BLaER1 treated with 17β-estradiol and CSF1 and Interleukin-3, amounts not matched to agents 10 nM and 100 nM (cell line): ENCODE data around the gene HELZ.

Source experiments
- H3K27ac ChIP-seq, 11 experiments: shearing (Covaris generic); formaldehyde crosslinking; 2 replicates each; pipeline ENCODE4 v1.8.1; 2022
- H3K27me3 ChIP-seq, 11 experiments: shearing (Covaris generic); formaldehyde crosslinking; 2 replicates each; pipeline ENCODE4 v1.8.1; 2022
- H3K36me3 ChIP-seq, 11 experiments: shearing (Covaris generic); formaldehyde crosslinking; 2 replicates each; pipeline ENCODE4 v1.8.1; 2022
- H3K4me1 ChIP-seq, 10 experiments: shearing (Covaris generic); formaldehyde crosslinking; 2 replicates each; pipeline ENCODE4 v1.8.1; 2022
- H3K4me2 ChIP-seq, 11 experiments: shearing (Covaris generic); formaldehyde crosslinking; 2 replicates each; pipeline ENCODE4 v1.8.1; 2022
- H3K4me3 ChIP-seq, 10 experiments: shearing (Covaris generic); formaldehyde crosslinking; 2 replicates each; pipeline ENCODE4 v1.8.1; 2022
- H3K9ac ChIP-seq, 11 experiments: shearing (Covaris generic); formaldehyde crosslinking; 2 replicates each; pipeline ENCODE4 v1.8.1; 2022
- H3K9me3 ChIP-seq, 11 experiments: shearing (Covaris generic); formaldehyde crosslinking; replicated peaks in 1 of 11; 2 replicates each; pipeline ENCODE4 v1.8.1; 2022
- H4K20me1 ChIP-seq, 11 experiments: shearing (Covaris generic); formaldehyde crosslinking; 2 replicates each; pipeline ENCODE4 v1.8.1; 2022
- Cebpa-rat ChIP-seq, 11 experiments: shearing (Covaris generic); IDR thresholded peaks; 2 replicates each; pipeline ENCODE4 v1.8.1; 2022

HELZ gene

GRCh38 chr17:67181825-67182224, 63.2 kb downstream of the HELZ start:
- Histone ChIP-seq H3K4me1 (no peaks in the 10 kb centered on the region), H3K9ac (no peak overlapping the region), H3K9me3 (no peaks in the 10 kb centered on the region), H3K4me2 (no peak overlapping the region), H3K36me3 (peaks cover 36 to 93% (median 64%) of the 10 kb centered on the region in 11 experiments), H4K20me1 (peaks cover 0 to 95% (median 0%) of the 10 kb centered on the region in 11 experiments; a peak in 5 of 22 replicates), H3K27me3 (no peaks in the 10 kb centered on the region), H3K27ac (no peak overlapping the region), H3K4me3 (no peak overlapping the region)
- TF ChIP-seq Cebpa-rat (IDR thresholded peaks at IDR 0.05): no peak

- H3K9me3 ChIP-seq: no peaks in the 10 kb centered on the region
- peaks cover 0 to 95% (median 0%) of the 10 kb centered on the region in 11 experiments; a peak in 6 of 22 replicates for H4K20me1 ChIP-seq
- no peak overlapping the region for H3K9ac ChIP-seq
- no peak overlapping the region for H3K4me3 ChIP-seq
- no peak overlapping the region for H3K4me2 ChIP-seq
- no peak for TF ChIP-seq Cebpa-rat (IDR thresholded peaks at IDR 0.05)
- H3K27me3 ChIP-seq: no peaks in the 10 kb centered on the region
- H3K4me1 ChIP-seq: no peaks in the 10 kb centered on the region
- no peak overlapping the region for H3K27ac ChIP-seq
- peaks cover 49 to 93% (median 68%) of the 10 kb centered on the region in 11 experiments for H3K36me3 ChIP-seq
Observed at GRCh38 chr17:67180275-67180674, 64.7 kb downstream of the HELZ start.

GRCh38 chr17:67178555-67178954, 66.4 kb downstream of the HELZ start:
- Histone ChIP-seq H3K27ac (no peak overlapping the region), H3K4me1 (peaks cover 0 to 3% (median 0%) of the 10 kb centered on the region in 10 experiments; a peak in 3 of 20 replicates), H3K4me3 (no peak overlapping the region), H3K9me3 (no peaks in the 10 kb centered on the region), H3K4me2 (no peak overlapping the region), H3K36me3 (peaks cover 56 to 97% (median 75%) of the 10 kb centered on the region in 11 experiments), H4K20me1 (peaks cover 0 to 95% (median 0%) of the 10 kb centered on the region in 11 experiments; a peak in 5 of 22 replicates), H3K27me3 (no peaks in the 10 kb centered on the region), H3K9ac (no peak overlapping the region)
- no peak for TF ChIP-seq Cebpa-rat (IDR thresholded peaks at IDR 0.05)

- H4K20me1 ChIP-seq: peaks cover 0 to 93% (median 0%) of the 10 kb centered on the region in 11 experiments; a peak in 5 of 22 replicates
- no peaks in the 10 kb centered on the region for H3K9me3 ChIP-seq
- H3K4me1 ChIP-seq: peaks cover 0 to 8% (median 0%) of the 10 kb centered on the region in 10 experiments; a peak in 6 of 20 replicates
- peaks cover 57 to 100% (median 79%) of the 10 kb centered on the region in 11 experiments for H3K36me3 ChIP-seq
- no peak overlapping the region for H3K27ac ChIP-seq
- no peak overlapping the region for H3K9ac ChIP-seq
- no peak overlapping the region for H3K4me2 ChIP-seq
- no peaks in the 10 kb centered on the region for H3K27me3 ChIP-seq
- TF ChIP-seq Cebpa-rat (IDR thresholded peaks at IDR 0.05): no peak
- H3K4me3 ChIP-seq: no peak overlapping the region
Observed at GRCh38 chr17:67177732-67178131, 67.3 kb downstream of the HELZ start.

- Histone ChIP-seq H4K20me1 (peaks cover 0 to 93% (median 0%) of the 10 kb centered on the region in 11 experiments; a peak in 5 of 22 replicates), H3K4me3 (no peak overlapping the region), H3K27ac (no peak overlapping the region), H3K9me3 (no peaks in the 10 kb centered on the region), H3K27me3 (no peaks in the 10 kb centered on the region), H3K9ac (no peak overlapping the region), H3K4me2 (no peak overlapping the region), H3K4me1 (peaks cover 0 to 30% (median 6%) of the 10 kb centered on the region in 10 experiments; a peak in 10 of 20 replicates), H3K36me3 (peaks cover 64 to 100% (median 86%) of the 10 kb centered on the region in 11 experiments)
- TF ChIP-seq Cebpa-rat (IDR thresholded peaks at IDR 0.05): no peak
Observed at GRCh38 chr17:67174190-67174589, 70.8 kb downstream of the HELZ start.

- H4K20me1 ChIP-seq: peaks cover 0 to 79% (median 0%) of the 10 kb centered on the region in 11 experiments; a peak in 5 of 22 replicates
Observed at GRCh38 chr17:67171560-67171959, 73.4 kb downstream of the HELZ start.

GRCh38 chr17:67168496-67168895, 76.5 kb downstream of the HELZ start:
- no peak for TF ChIP-seq Cebpa-rat (IDR thresholded peaks at IDR 0.05)
- H3K4me3 ChIP-seq: no peak overlapping the region
- peaks cover 0 to 71% (median 26%) of the 10 kb centered on the region in 10 experiments; a peak in 13 of 20 replicates for H3K4me1 ChIP-seq
- no peaks in the 10 kb centered on the region for H3K9me3 ChIP-seq
- no peak overlapping the region for H3K27ac ChIP-seq
- H3K9ac ChIP-seq: no peak overlapping the region
- no peak overlapping the region for H3K4me2 ChIP-seq
- no peaks in the 10 kb centered on the region for H3K27me3 ChIP-seq
- peaks cover 67 to 100% (median 86%) of the 10 kb centered on the region in 11 experiments for H3K36me3 ChIP-seq
- peaks cover 0 to 49% (median 0%) of the 10 kb centered on the region in 11 experiments; a peak in 4 of 22 replicates for H4K20me1 ChIP-seq

More at GRCh38 chr17:67171560-67171959, 73.4 kb downstream of the HELZ start:
- no peak for TF ChIP-seq Cebpa-rat (IDR thresholded peaks at IDR 0.05)
- Histone ChIP-seq H3K27me3 (no peaks in the 10 kb centered on the region), H3K9me3 (no peaks in the 10 kb centered on the region), H3K4me3 (no peak overlapping the region), H3K9ac (no peak overlapping the region), H3K27ac (peak overlapping the region in 4 of 11 experiments; percentile 27 to 55 (median 48); a peak in 8 of 22 replicates), H3K4me1 (peaks cover 0 to 43% (median 6%) of the 10 kb centered on the region in 10 experiments; a peak in 10 of 20 replicates), H3K4me2 (peak overlapping the region in 5 of 11 experiments; percentile 1 to 62 (median 47); a peak in 8 of 22 replicates), H3K36me3 (peaks cover 73 to 100% (median 86%) of the 10 kb centered on the region in 11 experiments)

GRCh38 chr17:67165201-67165600, 79.8 kb downstream of the HELZ start:
- peak overlapping the region in 2 of 10 experiments; percentile 22 to 34; a peak in 2 of 20 replicates for H3K4me3 ChIP-seq
- H3K9ac ChIP-seq: peak overlapping the region in 5 of 11 experiments; percentile 69 to 80 (median 72); a peak in 11 of 22 replicates
- no peak for TF ChIP-seq Cebpa-rat (IDR thresholded peaks at IDR 0.05)
- peak overlapping the region in 7 of 11 experiments; percentile 60 to 96 (median 85); a peak in 14 of 22 replicates for H3K27ac ChIP-seq
- peaks cover 0 to 41% (median 0%) of the 10 kb centered on the region in 11 experiments; a peak in 3 of 22 replicates for H4K20me1 ChIP-seq
- H3K9me3 ChIP-seq: no peaks in the 10 kb centered on the region
- peaks cover 79 to 100% (median 94%) of the 10 kb centered on the region in 11 experiments for H3K36me3 ChIP-seq
- no peaks in the 10 kb centered on the region for H3K27me3 ChIP-seq
- peaks cover 0 to 64% (median 21%) of the 10 kb centered on the region in 10 experiments; a peak in 13 of 20 replicates for H3K4me1 ChIP-seq
- H3K4me2 ChIP-seq: peak overlapping the region in 6 of 11 experiments; percentile 30 to 95 (median 70); a peak in 12 of 22 replicates

GRCh38 chr17:67164302-67164701, 80.7 kb downstream of the HELZ start:
- H3K36me3 ChIP-seq: peaks cover 77 to 100% (median 89%) of the 10 kb centered on the region in 11 experiments
- H3K27ac ChIP-seq: peak overlapping the region in 7 of 11 experiments; percentile 60 to 96 (median 85); a peak in 14 of 22 replicates
- H3K4me2 ChIP-seq: peak overlapping the region in 7 of 11 experiments; percentile 30 to 95 (median 68); a peak in 13 of 22 replicates

More at GRCh38 chr17:67164302-67164701, 80.7 kb downstream of the HELZ start:
- Histone ChIP-seq H3K9ac (peak overlapping the region in 6 of 11 experiments; percentile 8 to 80 (median 71); a peak in 11 of 22 replicates), H4K20me1 (peaks cover 0 to 32% (median 0%) of the 10 kb centered on the region in 11 experiments; a peak in 2 of 22 replicates), H3K27me3 (no peaks in the 10 kb centered on the region), H3K4me3 (peak overlapping the region in 3 of 10 experiments; percentile 12 to 34 (median 18); a peak in 5 of 20 replicates), H3K9me3 (no peaks in the 10 kb centered on the region), H3K4me1 (peaks cover 0 to 64% (median 21%) of the 10 kb centered on the region in 10 experiments; a peak in 13 of 20 replicates)
- TF ChIP-seq Cebpa-rat (IDR thresholded peaks at IDR 0.05): peak in 5 of 11 experiments; percentile 27 to 89 (median 49); a peak in 5 of 22 replicates
